NCI-H1105 treated with DMSO at 0.1 percent for 48 hours (cell line): ENCODE measurements around the gene BRCA2.

Experiments
- DNase-seq: peaks from one replicate; lab custom pipeline; 2025; lab: John Stamatoyannopoulos, UW

Gene BRCA2

GRCh38 chr13:32429433-32429909 is 114.2 kb downstream of the BRCA2 start:
- no peak for DNase-seq

- no peak for DNase-seq
These were observed 114.9 kb downstream of the BRCA2 start for GRCh38 chr13:32430018-32430747.

- no peak for DNase-seq
These were observed 116.1 kb downstream of the BRCA2 start for GRCh38 chr13:32431361-32431760.

- DNase-seq, result no peak
These were observed 117.5 kb downstream of the BRCA2 start for GRCh38 chr13:32432856-32433255.

GRCh38 chr13:32438871-32439270 is 123.6 kb downstream of the BRCA2 start:
- no peak for DNase-seq

GRCh38 chr13:32443111-32443510 is 127.8 kb downstream of the BRCA2 start:
- peak; percentile 4 for DNase-seq

- no peak for DNase-seq
These were observed 130.2 kb downstream of the BRCA2 start for GRCh38 chr13:32445461-32445860.

- no peak for DNase-seq
These were observed 130.9 kb downstream of the BRCA2 start for GRCh38 chr13:32446220-32446619.

- no peak for DNase-seq
These were observed 131.6 kb downstream of the BRCA2 start for GRCh38 chr13:32446773-32447465.

- no peak for DNase-seq
These were observed 132.8 kb downstream of the BRCA2 start for GRCh38 chr13:32447894-32448623.

- no peak for DNase-seq
These were observed 133.7 kb downstream of the BRCA2 start for GRCh38 chr13:32448972-32449371.
